HG03159 (cell line): ENCODE results near the gene CCDC78.

Experiments used
- ATAC-seq: cut with Tn5 transposase; IDR thresholded peaks from one replicate; pipeline ENCODE4 v1.9.1; 2021; ENCODE audit warnings: mild to moderate bottlenecking, moderate library complexity; ENCODE audit not compliant: unreplicated experiment

Gene CCDC78

DNA sequence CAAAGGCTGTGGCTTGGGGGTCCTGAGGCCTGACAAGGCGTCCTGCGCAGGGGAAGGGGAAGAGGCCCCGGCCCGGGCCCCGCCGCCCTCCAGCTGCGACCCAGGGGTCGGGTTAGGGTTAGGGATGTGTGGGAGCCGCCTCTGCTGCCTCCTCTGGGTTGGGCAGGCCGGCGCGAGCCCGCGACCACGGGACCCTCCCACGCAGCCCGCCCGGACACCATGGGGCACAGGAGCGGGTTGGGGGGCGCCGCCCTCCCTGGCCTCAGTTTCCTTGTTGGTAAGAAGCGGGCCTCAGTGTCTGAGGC, 14.2 kb upstream of the CCDC78 start:
- peak; percentile 20 for ATAC-seq

DNA sequence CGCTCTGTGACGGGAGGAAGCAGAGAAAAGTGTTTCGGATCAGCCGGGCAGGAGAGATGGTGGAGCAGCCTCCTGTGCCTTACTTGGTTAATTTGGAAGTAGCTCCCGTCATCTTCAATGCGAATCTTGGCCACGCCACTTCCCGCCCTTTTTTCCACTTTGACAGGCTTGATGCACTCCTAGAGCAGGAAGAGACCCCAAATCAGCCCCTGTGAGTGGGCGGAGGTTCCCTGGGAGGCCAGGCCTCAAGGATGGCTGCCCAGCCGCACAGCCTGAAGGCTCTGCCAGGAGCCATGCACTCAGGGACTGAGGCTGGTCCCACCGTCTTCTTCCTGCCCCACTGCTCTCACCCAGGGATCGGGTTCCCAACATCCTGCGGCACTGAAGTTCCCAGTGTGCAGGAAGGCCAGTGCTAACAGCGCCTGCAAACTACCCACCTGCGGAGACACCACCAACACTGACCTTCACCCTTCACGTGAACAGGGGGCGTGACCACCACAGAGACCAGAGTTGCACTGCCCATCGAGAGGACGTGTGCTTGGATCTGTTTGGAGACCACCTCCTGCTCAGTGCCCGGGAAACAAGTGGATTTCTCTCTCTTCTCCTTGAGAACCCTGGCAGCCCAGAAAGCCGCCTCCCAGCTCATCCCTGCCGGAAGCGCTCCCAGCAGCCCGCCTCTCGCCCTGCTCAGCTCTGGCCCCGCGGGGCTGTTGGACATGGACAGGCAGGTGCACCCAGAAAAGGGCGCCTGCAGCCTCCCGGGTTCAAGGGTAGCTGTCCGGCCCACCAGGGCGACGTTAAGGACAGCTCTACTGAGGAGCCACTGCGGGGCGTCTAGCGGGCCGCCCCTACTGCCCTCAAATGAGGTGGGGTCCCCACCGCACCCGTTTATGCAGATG, 13.6 kb upstream of the CCDC78 start:
- no peak for ATAC-seq

DNA sequence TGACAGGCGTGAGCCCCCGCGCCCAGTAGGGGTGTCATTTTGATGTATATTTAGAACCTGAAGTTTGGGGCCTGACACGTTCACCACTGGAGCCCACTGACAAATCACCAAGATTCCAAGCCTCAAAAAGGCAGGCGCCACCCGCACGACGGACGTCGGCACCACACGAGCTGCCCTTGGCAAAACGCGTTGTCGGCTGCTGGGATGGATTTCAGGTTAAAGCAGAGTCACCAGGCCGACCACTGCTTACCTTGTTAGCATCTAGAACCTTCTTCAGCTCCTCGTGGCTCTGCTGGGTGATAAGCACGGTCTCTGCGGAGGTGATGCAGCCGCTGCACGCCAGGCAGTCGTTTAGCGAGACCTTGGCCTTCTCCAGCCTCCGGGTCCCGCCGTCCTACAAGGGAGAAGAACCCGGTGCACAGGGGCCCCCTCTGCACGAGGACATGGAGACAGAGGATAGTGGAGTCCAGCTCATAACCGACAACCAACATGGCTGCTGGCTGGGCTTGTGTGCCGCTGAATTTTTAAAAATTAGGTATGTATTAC, 10.8 kb upstream of the CCDC78 start:
- no peak for ATAC-seq

DNA sequence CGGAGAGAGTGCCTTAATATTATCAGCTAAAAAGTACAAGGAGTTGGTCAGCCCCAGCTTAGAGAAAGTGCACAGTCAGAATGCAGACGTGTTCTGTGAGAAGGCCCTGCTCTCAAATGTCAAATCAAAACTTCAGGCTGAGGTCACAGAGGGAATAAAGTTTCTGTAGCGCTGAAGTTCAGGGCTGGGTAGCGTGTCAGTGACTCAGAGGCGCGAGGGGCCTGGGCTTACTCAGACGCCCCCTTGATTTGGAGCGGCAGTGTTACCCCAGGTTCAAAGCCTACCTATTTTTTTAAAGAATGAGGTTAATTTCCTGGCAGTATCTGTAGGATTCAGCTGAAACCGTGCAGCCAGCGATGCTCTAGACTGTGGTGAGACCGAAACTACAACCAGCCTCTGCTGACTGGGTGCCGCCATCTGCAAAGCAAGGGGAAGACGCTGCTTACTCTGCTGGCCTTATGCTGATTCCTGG, 9.8 kb upstream of the CCDC78 start:
- no peak for ATAC-seq

DNA sequence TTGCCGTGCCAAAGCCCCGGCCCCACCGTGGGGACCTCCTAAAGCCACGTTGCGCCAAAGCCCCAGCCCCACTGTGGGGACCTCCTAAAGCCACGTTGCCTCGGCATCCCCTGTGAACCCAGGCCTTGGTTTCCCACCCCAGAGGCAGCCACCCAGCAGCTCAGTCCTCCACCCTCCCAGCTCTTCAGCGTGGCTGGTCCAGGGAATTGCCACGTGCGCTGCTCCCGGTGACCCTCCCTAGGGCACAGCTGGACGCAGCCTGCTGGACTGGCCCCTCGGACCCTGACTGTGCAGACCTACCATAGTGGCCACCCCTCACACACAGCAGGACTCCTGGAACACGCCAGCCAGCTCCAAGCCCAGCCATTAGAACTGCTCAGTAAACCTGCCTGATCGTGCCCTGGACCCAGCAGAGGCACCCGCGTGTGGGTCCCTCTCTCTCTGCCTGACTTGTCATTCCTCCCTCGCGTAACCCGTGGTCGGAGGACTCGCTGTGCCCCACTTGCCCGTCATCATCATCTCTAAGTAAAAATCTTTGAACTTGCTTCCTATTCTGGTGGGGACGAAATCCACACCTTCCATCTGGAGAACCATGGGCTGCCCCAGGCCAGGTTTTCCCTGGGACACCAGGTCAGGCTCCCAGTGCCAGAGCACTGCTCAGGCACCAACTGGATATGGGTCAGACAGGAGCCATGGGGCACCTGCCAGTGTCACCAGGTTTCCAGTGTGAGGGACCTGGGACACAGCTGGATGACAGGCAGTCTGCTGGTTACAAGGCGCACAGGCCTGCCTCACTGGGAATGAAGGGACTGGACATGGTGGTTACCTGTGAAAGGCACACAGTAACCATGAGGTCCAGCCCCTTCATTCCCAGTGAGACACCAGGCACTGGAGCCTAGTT, 9.0 kb upstream of the CCDC78 start:
- no peak for ATAC-seq

DNA sequence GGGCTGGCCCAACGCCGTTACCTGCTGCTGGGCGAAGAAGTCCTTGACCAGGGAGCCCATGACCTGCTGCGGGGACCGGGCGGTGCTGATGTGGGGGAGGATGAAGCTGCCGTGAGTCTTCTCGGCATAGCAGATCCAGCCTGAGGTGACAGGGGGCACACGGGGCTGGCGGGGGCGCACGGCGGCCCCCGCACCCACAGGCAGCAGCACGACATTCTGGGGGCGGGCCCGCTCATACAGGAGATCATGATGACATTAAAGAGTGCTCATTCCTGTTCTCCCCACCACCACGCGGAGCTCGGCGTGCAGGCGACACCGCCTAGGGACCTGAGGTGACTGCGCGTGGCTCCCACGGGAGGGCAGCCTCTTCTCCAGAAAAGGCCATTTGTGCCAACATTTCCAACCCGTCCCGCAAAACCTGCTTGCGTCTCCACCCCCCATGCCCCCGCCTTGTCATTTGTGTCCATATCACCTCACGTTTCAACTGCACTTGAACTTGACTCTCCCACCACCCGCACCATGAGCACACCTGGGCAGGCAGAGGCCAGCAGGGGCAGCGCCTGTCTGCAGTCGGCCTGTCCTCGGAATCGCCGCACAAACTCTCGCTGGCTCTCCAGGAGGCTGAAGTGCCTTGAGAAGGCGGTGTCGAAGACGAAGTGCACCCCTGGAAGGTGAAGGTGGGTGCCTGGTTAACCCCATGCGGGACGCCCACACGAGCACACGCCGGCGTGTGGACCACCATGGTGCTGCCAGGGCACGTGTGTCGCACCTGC, 8.2 kb upstream of the CCDC78 start:
- ATAC-seq, result no peak

DNA sequence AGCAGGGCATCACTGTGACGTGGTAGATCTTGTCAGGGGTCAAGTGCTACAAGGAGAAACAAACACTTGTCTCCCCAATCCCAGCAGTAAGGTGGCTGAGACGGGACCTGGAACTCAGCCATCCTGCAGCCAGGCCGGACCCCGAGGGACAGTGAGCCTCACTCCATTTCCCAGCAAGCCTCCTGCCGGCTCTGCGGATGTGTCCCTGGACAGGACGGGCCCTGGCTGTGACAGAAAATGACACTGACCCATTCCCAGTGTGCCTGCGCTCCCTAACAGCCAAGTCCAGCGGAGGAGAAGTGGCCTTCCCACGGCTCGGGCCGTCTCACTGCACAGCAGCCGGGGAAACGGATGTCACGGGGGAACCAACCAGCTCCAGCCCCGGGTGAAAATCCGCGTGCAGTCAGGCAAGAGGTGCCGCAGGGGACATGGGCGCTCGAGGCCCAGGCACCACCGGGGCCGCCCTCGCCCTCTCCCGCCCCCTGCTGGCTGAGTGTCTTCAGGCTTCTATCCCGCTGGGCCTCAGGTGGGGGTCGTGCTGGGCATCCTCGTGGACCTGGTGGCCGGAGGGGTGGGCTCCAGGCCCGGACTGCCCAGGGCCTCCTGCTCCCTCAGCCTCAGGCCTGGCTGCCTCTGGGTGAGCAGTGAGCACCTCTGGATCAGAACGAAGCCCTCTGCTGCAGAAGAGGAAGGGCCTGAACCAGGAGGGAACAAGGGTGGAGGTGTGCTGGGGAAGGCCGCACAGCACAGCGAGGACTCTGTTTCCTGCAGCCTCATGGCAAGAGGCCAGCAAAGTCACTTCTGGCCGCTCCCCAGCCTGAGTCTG, 7.4 kb upstream of the CCDC78 start:
- no peak for ATAC-seq

DNA sequence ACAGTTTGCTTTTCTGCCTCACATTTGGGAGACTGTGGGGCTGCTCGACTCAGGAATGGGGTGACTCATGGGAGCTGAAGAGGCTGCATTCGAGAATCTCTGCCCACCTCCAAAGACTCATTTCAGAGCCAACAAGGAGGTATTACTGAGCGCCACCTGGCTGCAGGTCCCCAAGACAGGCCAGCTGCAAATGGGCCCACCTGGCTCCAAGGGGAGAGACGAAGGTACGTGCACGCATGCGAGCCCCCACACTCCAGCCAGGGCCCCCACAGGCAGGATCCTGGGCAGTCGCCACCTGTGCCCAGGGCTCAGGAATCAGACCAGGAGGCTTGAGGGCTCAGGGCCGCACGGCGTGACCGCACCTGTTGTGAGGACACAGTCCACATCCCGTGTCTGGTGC, 6.7 kb upstream of the CCDC78 start:
- no peak for ATAC-seq

DNA sequence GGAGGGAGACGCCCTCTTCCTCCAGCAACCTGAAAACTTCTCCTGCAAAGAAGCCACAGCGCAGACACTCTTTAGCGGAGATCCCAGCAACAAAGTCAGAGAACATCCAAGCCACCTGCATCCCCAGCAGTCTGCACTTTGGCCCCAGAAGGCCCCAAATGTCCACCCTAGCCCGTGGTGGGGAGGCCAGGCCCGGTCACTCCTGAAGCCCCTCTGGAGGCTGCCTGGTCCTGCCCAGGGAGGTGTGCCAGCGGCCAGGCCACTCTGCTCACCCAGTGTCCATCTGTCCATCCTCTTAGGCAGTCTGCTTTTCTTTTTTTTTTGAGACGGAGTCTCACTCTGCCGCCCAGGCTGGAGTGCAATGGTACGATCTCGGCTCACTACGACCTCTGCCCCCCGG, 6.1 kb upstream of the CCDC78 start:
- ATAC-seq, result no peak

DNA sequence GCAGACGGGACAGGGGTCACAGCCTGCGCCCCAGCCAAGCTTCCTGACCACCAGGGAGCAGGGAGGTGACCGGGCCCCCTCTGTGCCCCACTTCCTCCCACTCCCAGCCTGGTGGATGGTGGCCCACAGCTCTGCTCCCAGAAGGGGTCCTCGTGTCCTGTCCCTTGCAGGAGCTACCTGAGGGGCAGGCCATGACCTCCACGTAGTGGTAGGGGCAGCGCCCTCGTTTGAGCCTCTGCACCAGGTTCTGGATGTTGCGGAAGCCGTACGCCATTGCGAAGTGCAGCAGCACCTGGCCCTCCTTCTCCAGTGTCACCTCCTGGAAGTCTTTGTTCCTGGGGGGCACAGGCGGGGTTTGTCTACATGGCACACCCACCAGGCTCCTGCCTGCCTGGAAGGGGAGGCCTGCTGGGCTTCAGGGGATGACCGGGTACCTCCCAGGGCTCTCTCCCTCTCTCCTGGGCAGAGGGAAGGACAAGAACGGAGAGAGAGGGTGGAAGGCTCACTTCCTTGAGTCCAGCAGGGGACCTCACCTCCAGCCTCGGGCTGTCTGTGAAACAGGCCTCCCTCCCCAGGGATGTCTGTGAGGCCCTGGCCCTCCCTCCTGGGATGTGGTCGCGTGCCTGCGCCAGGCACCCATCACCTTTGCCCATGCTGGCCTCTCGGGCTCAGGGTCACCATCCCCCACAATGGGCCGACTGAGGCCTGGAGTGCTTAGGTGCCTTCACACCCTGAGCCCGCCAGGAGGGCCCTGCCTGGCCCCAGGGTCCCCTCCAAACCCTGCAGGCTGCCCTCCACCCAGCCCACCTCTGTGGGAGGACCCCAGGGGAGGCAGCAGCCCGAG, 4.6 kb upstream of the CCDC78 start:
- ATAC-seq, result no peak

DNA sequence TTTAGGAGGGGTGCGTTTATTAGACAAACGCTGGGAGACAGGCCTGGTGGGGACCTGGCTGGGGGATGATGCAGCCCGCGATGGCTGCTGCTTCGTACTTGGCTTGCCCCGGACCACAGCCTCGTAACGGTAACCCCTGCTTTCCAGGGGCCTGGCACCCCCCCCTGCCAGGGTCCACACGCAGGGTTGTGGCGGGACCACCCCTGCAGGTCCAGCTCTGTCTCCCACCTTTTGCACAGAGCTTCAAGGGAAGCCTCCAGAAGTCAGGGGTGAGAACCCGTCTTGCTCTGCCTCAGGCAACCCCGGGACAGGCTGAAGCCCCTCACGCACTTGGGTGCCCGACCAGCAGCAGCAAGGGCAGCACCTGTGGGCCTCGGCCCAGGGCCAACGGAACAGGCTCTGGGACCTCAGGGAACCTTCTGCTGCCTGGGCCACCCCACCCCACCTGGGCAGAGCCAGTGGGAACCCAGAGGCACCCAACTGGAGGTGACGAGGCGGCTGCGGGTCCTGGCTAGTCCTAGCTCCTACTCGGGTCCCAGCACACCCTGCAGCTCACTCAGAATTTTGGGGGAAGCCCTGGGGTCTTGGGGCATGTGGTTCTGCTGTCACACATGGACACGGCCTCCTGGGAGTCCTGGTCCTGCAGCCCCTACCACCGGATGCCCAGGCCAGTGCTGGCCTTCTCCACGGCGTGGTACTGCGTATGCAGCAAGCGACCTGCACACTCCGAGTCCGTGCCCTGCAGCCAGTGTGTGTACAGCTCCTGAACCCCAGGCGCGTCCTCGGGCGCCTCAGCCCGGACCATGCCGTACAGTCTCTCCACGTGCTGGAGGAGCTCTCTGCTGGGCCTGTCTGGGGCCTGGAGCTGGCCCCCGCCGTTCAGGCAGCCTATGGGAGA, 3.8 kb upstream of the CCDC78 start:
- ATAC-seq, result no peak

DNA sequence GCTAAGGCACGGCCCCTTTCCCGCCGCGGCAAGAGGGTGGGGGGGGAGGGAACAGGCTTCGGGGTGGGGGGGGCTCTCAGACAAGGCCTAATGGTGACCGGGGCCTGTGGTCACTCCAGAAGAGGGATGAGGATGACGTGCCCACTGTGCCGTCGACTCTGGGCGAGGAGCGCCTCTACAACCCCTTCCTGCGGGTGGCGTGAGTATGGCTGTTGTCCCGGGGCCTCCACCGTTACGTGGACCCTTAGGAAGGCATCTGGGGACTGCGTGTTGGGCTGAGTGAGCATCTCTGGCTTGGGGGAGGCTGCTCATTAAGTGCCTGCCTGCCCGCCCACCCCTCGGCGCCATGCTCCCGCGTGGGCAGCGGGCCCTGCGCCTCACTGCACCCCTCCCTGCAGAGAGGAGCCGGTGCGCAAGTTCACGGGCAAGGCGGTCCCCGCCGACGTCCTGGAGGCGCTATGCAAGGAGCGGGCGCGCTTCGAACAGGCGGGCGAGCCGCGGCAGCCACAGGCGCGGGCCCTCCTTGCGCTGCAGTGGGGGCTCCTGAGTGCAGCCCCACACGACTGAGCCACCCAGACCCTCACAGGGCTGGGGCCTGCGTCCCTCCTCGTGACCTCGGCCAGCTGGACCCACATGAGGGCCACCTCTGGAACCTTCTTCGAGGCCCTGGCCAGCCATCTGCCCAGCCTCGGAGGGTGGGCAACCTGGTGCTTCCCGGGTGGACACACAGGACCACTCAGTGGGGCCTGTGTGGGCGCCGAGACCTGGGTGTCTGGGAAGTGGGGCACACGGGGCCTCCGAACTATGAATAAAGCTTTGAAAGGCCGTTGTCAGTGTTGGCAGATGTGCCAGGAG, 2.9 kb upstream of the CCDC78 start:
- ATAC-seq, result no peak

DNA sequence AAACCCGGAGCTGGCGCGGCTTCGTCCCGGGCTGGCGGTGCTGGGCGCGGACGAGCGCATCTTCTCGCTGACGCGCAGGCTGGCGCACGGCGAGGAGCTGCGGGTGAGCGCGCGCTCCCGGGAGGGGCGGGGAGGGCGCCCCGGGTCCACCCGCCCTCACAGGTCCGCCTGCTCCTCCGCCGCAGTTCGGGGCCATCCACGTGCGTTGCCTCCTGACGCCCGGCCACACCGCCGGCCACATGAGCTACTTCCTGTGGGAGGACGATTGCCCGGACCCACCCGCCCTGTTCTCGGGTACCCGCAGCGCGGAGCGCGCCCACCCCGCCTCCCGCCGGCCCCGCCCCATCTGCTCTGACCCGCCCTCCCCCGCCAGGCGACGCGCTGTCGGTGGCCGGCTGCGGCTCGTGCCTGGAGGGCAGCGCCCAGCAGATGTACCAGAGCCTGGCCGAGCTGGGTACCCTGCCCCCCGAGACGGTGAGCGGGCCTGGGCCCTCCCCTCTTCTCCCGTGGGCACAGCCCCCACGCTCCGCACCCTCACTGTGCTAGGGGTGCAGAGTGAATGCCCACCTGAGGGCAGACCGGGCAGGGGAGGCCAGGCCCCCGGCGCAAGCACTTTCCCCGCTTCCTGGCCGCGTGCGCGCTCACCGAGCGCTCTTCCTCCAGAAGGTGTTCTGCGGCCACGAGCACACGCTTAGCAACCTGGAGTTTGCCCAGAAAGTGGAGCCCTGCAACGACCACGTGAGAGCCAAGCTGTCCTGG, 2.1 kb upstream of the CCDC78 start:
- no peak for ATAC-seq

DNA sequence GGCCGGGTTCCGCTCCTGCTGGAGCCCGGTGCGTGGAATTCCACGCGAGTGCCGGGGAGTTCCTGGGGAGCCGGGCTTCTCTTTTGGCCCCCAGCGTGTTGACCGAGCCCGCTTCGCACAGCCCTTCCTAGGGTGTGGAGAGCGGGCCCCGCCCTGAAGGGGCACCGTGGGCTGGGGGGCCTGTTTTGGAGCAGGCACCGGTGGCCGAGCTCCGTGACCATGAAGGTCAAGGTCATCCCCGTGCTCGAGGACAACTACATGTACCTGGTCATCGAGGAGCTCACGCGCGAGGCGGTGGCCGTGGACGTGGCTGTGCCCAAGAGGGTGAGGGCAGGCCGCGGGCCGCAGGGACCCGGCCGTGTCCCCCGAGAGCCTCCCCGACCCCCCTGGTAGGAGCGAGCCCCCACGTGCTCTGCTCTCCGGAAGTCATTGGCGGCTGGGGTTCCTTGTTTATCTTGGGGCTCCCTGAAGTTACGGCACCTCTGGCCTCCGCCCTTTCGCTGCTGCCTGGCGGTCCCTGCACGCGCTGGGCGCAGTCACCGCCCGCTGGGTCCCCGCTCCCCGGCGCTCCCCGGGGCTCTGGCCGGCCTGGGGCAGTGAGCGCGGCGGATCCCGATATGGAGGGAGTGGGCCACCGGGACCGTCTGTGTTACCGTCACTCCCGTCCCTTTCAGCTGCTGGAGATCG, 1.2 kb upstream of the CCDC78 start:
- no peak for ATAC-seq

DNA sequence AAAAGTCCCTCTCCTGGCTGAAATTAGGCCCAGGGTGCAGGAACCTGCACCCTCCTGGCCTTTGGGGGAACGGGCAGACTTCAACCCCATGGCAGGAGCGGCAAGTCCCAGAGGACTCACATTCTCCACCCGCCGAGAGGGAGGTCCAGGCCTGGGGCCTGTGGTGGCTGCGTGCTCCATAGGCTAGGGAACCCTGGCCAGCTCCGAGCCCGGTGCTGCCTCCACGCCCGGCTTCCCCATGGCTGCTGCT, 130 bp downstream of the CCDC78 start:
- no peak for ATAC-seq

DNA sequence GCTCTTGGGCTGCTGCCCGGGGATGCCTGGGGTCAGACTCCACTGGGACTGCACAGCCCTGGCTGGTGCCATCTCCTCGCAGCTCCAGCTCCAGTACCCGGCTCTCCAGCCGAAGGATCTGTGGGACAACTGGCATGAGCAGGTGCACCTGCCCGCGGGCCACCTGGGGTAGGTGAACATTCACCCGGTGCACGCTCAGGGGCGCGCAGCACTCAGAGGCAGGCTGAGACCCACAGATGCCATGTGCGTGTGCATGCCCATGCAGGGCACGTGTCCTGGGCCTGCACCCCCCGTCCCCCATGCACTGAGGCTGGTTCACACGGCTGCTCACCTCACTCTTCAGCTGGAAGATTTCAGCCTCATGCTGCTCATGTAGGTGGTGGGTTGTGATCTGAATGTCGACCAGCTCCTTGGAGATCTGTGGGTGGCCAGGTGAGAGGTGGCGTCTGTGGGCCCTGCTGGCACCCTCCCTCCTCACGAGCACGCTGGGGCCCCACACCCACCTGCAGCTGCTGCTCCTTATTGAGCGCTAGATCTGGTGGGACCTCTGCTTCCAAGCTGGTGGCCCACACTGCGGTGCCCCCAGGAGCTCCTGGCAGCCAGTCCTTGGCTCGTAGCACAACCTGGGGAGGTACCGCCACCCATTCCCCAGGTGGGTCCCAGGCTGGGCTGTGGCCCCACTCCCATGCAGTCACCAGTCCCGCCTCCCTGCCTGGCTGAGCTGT, 618 bp downstream of the CCDC78 start:
- no peak for ATAC-seq
